Activated B cell treated with CpG ODN at 0.5 μM for 24 hours (primary cell): ENCODE results near the gene GPR176. TPM values are rescaled to one million over a fixed set of nuclear protein-coding genes. Genes with fewer than 3 reads are reported as not detected.
"Not testable (repeated sequence)": the region's sequence is repeated elsewhere in the genome, so short reads cannot be mapped to it uniquely, and the experiment has no call there.

Source experiments
- ATAC-seq: fragments of 200-7000 bp; cut with Tn5 transposase; one replicate; pipeline ENCODE4 v1.10.0; 2021; ENCODE audit warnings: low read depth, mild to moderate bottlenecking, moderate library complexity
- CTCF ChIA-PET: fragments of 350-600 bp; sonication (Branson Sonifier 250); formaldehyde crosslinking; loops from one replicate; lab custom pipeline; 2021; ENCODE audit warnings: antibody characterized with exemption; lab: Charles Lee
- POLR2A ChIA-PET: fragments of 350-600 bp; sonication (Branson Sonifier 250); formaldehyde crosslinking; loops from one replicate; lab custom pipeline; 2021; ENCODE audit warnings: antibody characterized with exemption; lab: Charles Lee
- DNase-seq: peaks from one replicate; pipeline ENCODE4 v3.0.0; 2022
- H3K27ac Mint-ChIP-seq: one replicate; pipeline ENCODE4 v1.8.0; 2020; ENCODE audit warnings: mixed read lengths
- H3K27me3 Mint-ChIP-seq: one replicate; pipeline ENCODE4 v1.8.0; 2021; ENCODE audit warnings: mixed read lengths
- H3K36me3 Mint-ChIP-seq: one replicate; pipeline ENCODE4 v1.8.0; 2021; ENCODE audit warnings: low read depth, mixed read lengths
- H3K4me1 Mint-ChIP-seq: one replicate; pipeline ENCODE4 v1.8.0; 2021; ENCODE audit warnings: mixed read lengths
- H3K4me3 Mint-ChIP-seq: one replicate; pipeline ENCODE4 v1.8.0; 2020; ENCODE audit warnings: mild to moderate bottlenecking, mixed read lengths
- H3K9me3 Mint-ChIP-seq: one replicate; pipeline ENCODE4 v1.8.0; 2020; ENCODE audit warnings: mixed read lengths
- CTCF ChIP-seq: fragments of 200-600 bp; IDR thresholded peaks from one replicate; pipeline ENCODE4 v1.8.0; 2022; ENCODE audit warnings: antibody characterized with exemption, mild to moderate bottlenecking
- intact Hi-C: fragments of 100-400 bp; cut with micrococcal nuclease; formaldehyde crosslinking; loops from one replicate; pipeline ENCODE4 v1.15.1; 2024
- total RNA-seq: library from RNA; stranded (reverse); gene quantifications from 2 replicates; pipeline ENCODE4 v1.2.3, GENCODE V29; 2022

GPR176 gene
- total RNA-seq, 1 donor from 2014 or later = not detected

- ChIA-PET CTCF (no interaction called here), POLR2A (no interaction called here)
- no peak for TF ChIP-seq CTCF
- no peak overlapping the region for H3K27ac Mint-ChIP-seq
- H3K4me1 Mint-ChIP-seq = no peaks in the 10 kb centered on the region
- H3K9me3 Mint-ChIP-seq = no peaks in the 10 kb centered on the region
- no peak for DNase-seq
- H3K4me3 Mint-ChIP-seq = no peak overlapping the region
- H3K36me3 Mint-ChIP-seq = no peaks in the 10 kb centered on the region
- intact Hi-C loops = no loop called here
- ATAC-seq = no peak
- H3K27me3 Mint-ChIP-seq = peaks cover under 1% of the 10 kb centered on the region
These were observed 102.2 kb downstream of the GPR176 start for GRCh38 chr15:39817892-39818291.

GRCh38 chr15:39814489-39814888 is 105.6 kb downstream of the GPR176 start:
- H3K27me3 Mint-ChIP-seq = peaks cover 6% of the 10 kb centered on the region
- no peaks in the 10 kb centered on the region for H3K4me1 Mint-ChIP-seq
- DNase-seq = no peak
- no peaks in the 10 kb centered on the region for H3K36me3 Mint-ChIP-seq
- ChIA-PET POLR2A (no interaction called here), CTCF (no interaction called here)
- TF ChIP-seq CTCF = no peak
- H3K4me3 Mint-ChIP-seq = no peak overlapping the region
- intact Hi-C loops = no loop called here
- no peak overlapping the region for H3K27ac Mint-ChIP-seq
- no peaks in the 10 kb centered on the region for H3K9me3 Mint-ChIP-seq
- ATAC-seq = no peak

GRCh38 chr15:39812651-39813050 is 107.4 kb downstream of the GPR176 start:
- CTCF ChIA-PET, H3K4me3 Mint-ChIP-seq, intact Hi-C loops, H3K27ac Mint-ChIP-seq, H3K4me1 Mint-ChIP-seq, ATAC-seq, H3K9me3 Mint-ChIP-seq, POLR2A ChIA-PET, DNase-seq, H3K36me3 Mint-ChIP-seq: not testable (repeated sequence)
- H3K27me3 Mint-ChIP-seq = peaks cover 15% of the 10 kb centered on the region

DNA sequence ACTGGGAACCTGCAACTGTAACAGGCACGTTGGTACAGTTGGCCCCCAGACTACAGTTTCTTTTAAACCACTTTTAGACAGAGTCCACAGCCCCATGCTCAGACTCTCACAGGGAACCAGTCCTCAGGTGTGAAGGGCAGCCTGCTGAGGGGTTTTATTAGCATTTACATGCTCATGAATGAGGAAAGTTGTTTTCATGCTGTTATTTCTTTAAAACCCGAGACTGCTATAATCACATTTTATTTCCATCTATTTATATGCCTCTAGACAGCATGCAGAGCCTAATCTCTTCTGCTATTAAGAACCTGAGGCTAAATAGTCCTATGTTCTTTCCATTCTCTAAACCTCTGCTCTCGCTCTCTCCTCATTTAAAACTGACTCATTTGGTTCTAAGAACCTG is 111.2 kb downstream of the GPR176 start:
- CTCF ChIA-PET = no interaction called here
- Mint-ChIP-seq H3K27ac (no peak overlapping the region), H3K27me3 (peaks cover 20% of the 10 kb centered on the region), H3K36me3 (no peaks in the 10 kb centered on the region), H3K4me1 (no peaks in the 10 kb centered on the region), H3K9me3 (no peaks in the 10 kb centered on the region), H3K4me3 (no peak overlapping the region)
- no peak for TF ChIP-seq CTCF
- ATAC-seq = no peak
- POLR2A ChIA-PET = no interaction called here
- intact Hi-C loops = no loop called here
- no peak for DNase-seq

- H3K36me3 Mint-ChIP-seq = no peaks in the 10 kb centered on the region
- H3K4me3 Mint-ChIP-seq = no peak overlapping the region
- ChIA-PET CTCF (no interaction called here), POLR2A (no interaction called here)
- ATAC-seq (no peak), DNase-seq (no peak)
- intact Hi-C loops = no loop called here
- peaks cover 20% of the 10 kb centered on the region for H3K27me3 Mint-ChIP-seq
- no peak for TF ChIP-seq CTCF
- H3K27ac Mint-ChIP-seq = no peak overlapping the region
- no peaks in the 10 kb centered on the region for H3K4me1 Mint-ChIP-seq
- H3K9me3 Mint-ChIP-seq = no peaks in the 10 kb centered on the region
These were observed 112.3 kb downstream of the GPR176 start for GRCh38 chr15:39807791-39808190.

DNA sequence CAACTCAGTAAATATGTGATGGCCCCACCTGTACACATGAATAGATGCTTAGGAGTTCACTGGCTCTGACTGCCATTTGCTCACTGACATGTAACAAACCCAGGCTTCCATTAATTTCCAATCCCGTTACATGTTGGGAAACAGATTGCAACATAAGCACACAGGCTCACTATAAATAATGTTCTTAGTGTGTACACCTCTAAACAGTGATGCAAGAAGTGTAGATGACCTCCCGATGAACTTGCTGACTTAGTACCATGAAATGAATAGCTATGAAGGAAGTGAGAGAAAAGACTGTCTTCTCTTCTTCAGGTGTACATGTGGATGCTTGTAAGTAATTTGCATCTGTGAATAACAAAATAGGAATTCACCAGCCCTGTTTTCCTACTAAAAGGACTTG is 116.0 kb downstream of the GPR176 start:
- intact Hi-C loops = no loop called here
- DNase-seq (no peak), ATAC-seq (no peak)
- ChIA-PET POLR2A (no interaction called here), CTCF (interaction anchor here (1.7 kb wide), 1 partner anchor 47 kb away, joined by 7 read pairs; no protein-coding TSS in a partner anchor)
- Mint-ChIP-seq H3K27me3 (peaks cover 18% of the 10 kb centered on the region), H3K4me3 (no peak overlapping the region), H3K4me1 (no peaks in the 10 kb centered on the region), H3K27ac (no peak overlapping the region), H3K36me3 (no peaks in the 10 kb centered on the region), H3K9me3 (no peaks in the 10 kb centered on the region)
- no peak for TF ChIP-seq CTCF
